CD4-positive, alpha-beta memory T cell (primary cell): Measurements from ENCODE around the gene CAMK2A. TPM values are rescaled to one million over a fixed set of nuclear protein-coding genes. Genes with fewer than 3 reads are reported as not detected.
A peak's percentile ranks its signal among the peaks of the same experiment; 100 is the strongest.

Experiments
- CTCF ChIA-PET: fragments of 350-600 bp; sonication (Branson Sonifier 250); formaldehyde crosslinking; loops from one replicate; lab custom pipeline; 2021; ENCODE audit warnings: inconsistent platforms; ENCODE audit not compliant: partially characterized antibody; lab: Charles Lee
- POLR2A ChIA-PET: fragments of 350-600 bp; sonication (Branson Sonifier 250); formaldehyde crosslinking; loops from one replicate; lab custom pipeline; 2021; ENCODE audit not compliant: partially characterized antibody; lab: Charles Lee
- DNase-seq, 5 donors: peaks; one replicate each; pipeline versions ENCODE4 v3.0.0 to v3.0.0-alpha.2; 2020 to 2022; ENCODE audit warnings: mixed read lengths in 1 of 5
- H3K27ac ChIP-seq: one replicate; pipeline ENCODE4 v1.7.0; 2013; ENCODE audit warnings: low read depth, low read length
- H3K27me3 ChIP-seq: 2 replicates; pipeline ENCODE4 v1.7.0; 2013; ENCODE audit warnings: mild to moderate bottlenecking, low read length, moderate library complexity; ENCODE audit not compliant: insufficient read depth
- H3K36me3 ChIP-seq: 2 replicates; pipeline ENCODE4 v1.7.0; 2013; ENCODE audit warnings: mild to moderate bottlenecking, low read length, moderate library complexity; ENCODE audit not compliant: insufficient read depth
- H3K4me1 ChIP-seq: 2 replicates; pipeline ENCODE4 v1.7.0; 2013; ENCODE audit warnings: mild to moderate bottlenecking, low read length, moderate library complexity; ENCODE audit not compliant: insufficient read depth
- H3K4me3 ChIP-seq, 2 donors: one replicate each; pipeline ENCODE4 v1.7.0; 2013; ENCODE audit warnings: low read length in 2 of 2, mild to moderate bottlenecking in 1 of 2
- H3K9me3 ChIP-seq, 2 donors: one replicate each; pipeline ENCODE4 v1.7.0; 2013; ENCODE audit warnings: low read length in 2 of 2, control low read depth in 1 of 2; ENCODE audit not compliant: control insufficient read depth in 1 of 2
- H3K27ac Mint-ChIP-seq, 7 donors: one replicate each; pipeline ENCODE4 v1.8.0; 2020 to 2021; ENCODE audit warnings: mixed read lengths in 7 of 7, mild to moderate bottlenecking in 6 of 7, inconsistent platforms in 3 of 7, moderate library complexity in 3 of 7
- H3K27me3 Mint-ChIP-seq, 2 donors: one replicate each; pipeline ENCODE4 v1.8.0; 2020 to 2021; ENCODE audit warnings: mixed read lengths in 2 of 2
- H3K36me3 Mint-ChIP-seq, 2 donors: one replicate each; pipeline ENCODE4 v1.8.0; 2020 to 2021; ENCODE audit warnings: mixed read lengths in 2 of 2, inconsistent platforms in 1 of 2, mild to moderate bottlenecking in 1 of 2
- H3K4me1 Mint-ChIP-seq, 4 donors: one replicate each; pipeline ENCODE4 v1.8.0; 2020 to 2021; ENCODE audit warnings: mixed read lengths in 4 of 4, mild to moderate bottlenecking in 1 of 4
- H3K4me3 Mint-ChIP-seq, 8 donors: one replicate each; pipeline ENCODE4 v1.8.0; 2020 to 2021; ENCODE audit warnings: mixed read lengths in 8 of 8, mild to moderate bottlenecking in 7 of 8, moderate library complexity in 6 of 8, inconsistent platforms in 3 of 8
- H3K9me3 Mint-ChIP-seq, 8 donors: one replicate each; pipeline ENCODE4 v1.8.0; 2020 to 2021; ENCODE audit warnings: mixed read lengths in 8 of 8, mild to moderate bottlenecking in 5 of 8, inconsistent platforms in 3 of 8, moderate library complexity in 1 of 8
- intact Hi-C: fragments of 100-400 bp; cut with micrococcal nuclease; formaldehyde crosslinking; loops from one replicate; pipeline ENCODE4 v1.15.1; 2023
- polyA plus RNA-seq, 2 donors: library from polyadenylated mRNA; unstranded; fragments of 300-500 nt; fragmentation: Illumina TruSeq; gene quantifications; one replicate each; pipeline ENCODE4 v1.2.3, GENCODE V29; 2021
- total RNA-seq, 2 experiments: library from RNA; stranded (reverse); gene quantifications; one replicate each; pipeline ENCODE4 v1.2.3, GENCODE V29; 2021

The CAMK2A gene
- total and polyA plus RNA-seq, 4 experiments from 2014 or later: not detected

GRCh38 chr5:150263801-150264621, 25.6 kb downstream of the CAMK2A start:
- intact Hi-C loops: no loop called here
- no peak overlapping the region for H3K4me3 Mint-ChIP-seq
- CTCF ChIA-PET: interaction anchor here (1.1 kb wide), 1 partner anchor 11 kb away, joined by 3 read pairs; no protein-coding TSS in a partner anchor
- Histone ChIP-seq H3K9me3 (no peaks in the 10 kb centered on the region), H3K27me3 (no peaks in the 10 kb centered on the region), H3K4me3 (no peak overlapping the region), H3K27ac (no peak overlapping the region), H3K4me1 (no peaks in the 10 kb centered on the region), H3K36me3 (no peaks in the 10 kb centered on the region)
- POLR2A ChIA-PET: no interaction called here
- no peak for DNase-seq
- H3K4me1 Mint-ChIP-seq: no peaks in the 10 kb centered on the region
- no peak overlapping the region for H3K27ac Mint-ChIP-seq
- no peaks in the 10 kb centered on the region for H3K9me3 Mint-ChIP-seq
- H3K27me3 Mint-ChIP-seq: peaks cover 3 to 6% of the 10 kb centered on the region in 2 donors
- H3K36me3 Mint-ChIP-seq: no peaks in the 10 kb centered on the region

- no peaks in the 10 kb centered on the region for H3K4me1 Mint-ChIP-seq
- ChIA-PET CTCF (no interaction called here), POLR2A (no interaction called here)
- H3K27me3 Mint-ChIP-seq: peaks cover 3 to 6% of the 10 kb centered on the region in 2 donors
- Histone ChIP-seq H3K4me1 (no peaks in the 10 kb centered on the region), H3K36me3 (no peaks in the 10 kb centered on the region), H3K4me3 (no peak overlapping the region), H3K9me3 (no peaks in the 10 kb centered on the region), H3K27ac (no peak overlapping the region), H3K27me3 (no peaks in the 10 kb centered on the region)
- intact Hi-C loops: no loop called here
- H3K36me3 Mint-ChIP-seq: no peaks in the 10 kb centered on the region
- DNase-seq: no peak
- H3K4me3 Mint-ChIP-seq: peak overlapping the region in 1 of 8 donors; percentile 51
- H3K27ac Mint-ChIP-seq: peak overlapping the region in 1 of 7 donors; percentile 82
- H3K9me3 Mint-ChIP-seq: no peaks in the 10 kb centered on the region
These were observed 26.2 kb downstream of the CAMK2A start for GRCh38 chr5:150263375-150263775.

GRCh38 chr5:150262502-150262901, 27.1 kb downstream of the CAMK2A start:
- no peak for DNase-seq
- ChIA-PET POLR2A (no interaction called here), CTCF (interaction anchor here (0.5 kb wide), 1 partner anchor 27 kb away, joined by 3 read pairs; the partner anchor contains the start of gene CAMK2A)
- Histone ChIP-seq H3K9me3 (no peaks in the 10 kb centered on the region), H3K4me3 (no peak overlapping the region), H3K36me3 (no peaks in the 10 kb centered on the region), H3K27me3 (no peaks in the 10 kb centered on the region), H3K4me1 (no peaks in the 10 kb centered on the region), H3K27ac (no peak overlapping the region)
- Mint-ChIP-seq H3K27ac (no peak overlapping the region), H3K4me1 (no peaks in the 10 kb centered on the region), H3K36me3 (no peaks in the 10 kb centered on the region), H3K4me3 (no peak overlapping the region), H3K27me3 (peaks cover 0 to 4% of the 10 kb centered on the region in 2 donors), H3K9me3 (no peaks in the 10 kb centered on the region)
- intact Hi-C loops: no loop called here

- H3K4me1 ChIP-seq: no peaks in the 10 kb centered on the region
- Mint-ChIP-seq H3K27me3 (peaks cover 0 to 4% of the 10 kb centered on the region in 2 donors), H3K27ac (no peak overlapping the region), H3K4me1 (no peaks in the 10 kb centered on the region), H3K9me3 (no peaks in the 10 kb centered on the region), H3K4me3 (no peak overlapping the region), H3K36me3 (no peaks in the 10 kb centered on the region)
- H3K9me3 ChIP-seq: no peaks in the 10 kb centered on the region
- H3K27ac ChIP-seq: no peak overlapping the region
- DNase-seq: no peak
- no peaks in the 10 kb centered on the region for H3K27me3 ChIP-seq
- CTCF ChIA-PET: no interaction called here
- no peaks in the 10 kb centered on the region for H3K36me3 ChIP-seq
- POLR2A ChIA-PET: no interaction called here
- intact Hi-C loops: no loop called here
- no peak overlapping the region for H3K4me3 ChIP-seq
These were observed 28.3 kb downstream of the CAMK2A start for GRCh38 chr5:150261231-150261630.

GRCh38 chr5:150258130-150258529, 31.4 kb downstream of the CAMK2A start:
- Histone ChIP-seq H3K36me3 (no peaks in the 10 kb centered on the region), H3K27ac (no peak overlapping the region), H3K4me1 (no peaks in the 10 kb centered on the region), H3K9me3 (no peaks in the 10 kb centered on the region), H3K27me3 (no peaks in the 10 kb centered on the region), H3K4me3 (no peak overlapping the region)
- Mint-ChIP-seq H3K27me3 (peaks cover 0 to 2% of the 10 kb centered on the region in 2 donors), H3K4me3 (no peak overlapping the region), H3K4me1 (no peaks in the 10 kb centered on the region), H3K27ac (no peak overlapping the region), H3K9me3 (no peaks in the 10 kb centered on the region), H3K36me3 (no peaks in the 10 kb centered on the region)
- ChIA-PET POLR2A (no interaction called here), CTCF (no interaction called here)
- no peak for DNase-seq
- intact Hi-C loops: no loop called here

GRCh38 chr5:150257424-150257823, 32.1 kb downstream of the CAMK2A start:
- DNase-seq: no peak
- H3K27me3 ChIP-seq: no peaks in the 10 kb centered on the region
- intact Hi-C loops: no loop called here
- H3K4me1 Mint-ChIP-seq: no peaks in the 10 kb centered on the region
- no peaks in the 10 kb centered on the region for H3K9me3 ChIP-seq
- no peaks in the 10 kb centered on the region for H3K9me3 Mint-ChIP-seq
- no peak overlapping the region for H3K27ac ChIP-seq
- H3K27me3 Mint-ChIP-seq: peaks cover 0 to 2% of the 10 kb centered on the region in 2 donors
- POLR2A ChIA-PET: no interaction called here
- no peak overlapping the region for H3K4me3 Mint-ChIP-seq
- H3K4me3 ChIP-seq: no peak overlapping the region
- CTCF ChIA-PET: no interaction called here
- H3K36me3 Mint-ChIP-seq: no peaks in the 10 kb centered on the region
- no peaks in the 10 kb centered on the region for H3K4me1 ChIP-seq
- no peak overlapping the region for H3K27ac Mint-ChIP-seq
- no peaks in the 10 kb centered on the region for H3K36me3 ChIP-seq

GRCh38 chr5:150256410-150257064, 33.0 kb downstream of the CAMK2A start:
- H3K4me1 Mint-ChIP-seq: no peaks in the 10 kb centered on the region
- Histone ChIP-seq H3K27ac (no peak overlapping the region), H3K4me3 (no peak overlapping the region), H3K4me1 (no peaks in the 10 kb centered on the region), H3K36me3 (no peaks in the 10 kb centered on the region), H3K27me3 (no peaks in the 10 kb centered on the region), H3K9me3 (no peaks in the 10 kb centered on the region)
- DNase-seq: no peak
- H3K4me3 Mint-ChIP-seq: no peak overlapping the region
- intact Hi-C loops: no loop called here
- H3K27ac Mint-ChIP-seq: no peak overlapping the region
- POLR2A ChIA-PET: no interaction called here
- H3K36me3 Mint-ChIP-seq: no peaks in the 10 kb centered on the region
- CTCF ChIA-PET: no interaction called here
- no peaks in the 10 kb centered on the region for H3K9me3 Mint-ChIP-seq
- peaks cover under 1 to 2% of the 10 kb centered on the region in 2 donors for H3K27me3 Mint-ChIP-seq
